CD4-positive, alpha-beta T cell treated with Interleukin-2 at 100 ng/mL for 4 hours (primary cell): ENCODE data around the gene MBOAT2.

Source experiments
- DNase-seq: peaks from one replicate; pipeline ENCODE4 v3.0.0-alpha.2; 2020; ENCODE audit warnings: low spot score

Gene MBOAT2

GRCh38 chr2:8821276-8822217 lies 181.9 kb downstream of the MBOAT2 start:
- no peak for DNase-seq

- DNase-seq: no peak
Observed at GRCh38 chr2:8819948-8820347, 183.5 kb downstream of the MBOAT2 start.

GRCh38 chr2:8819194-8819593 lies 184.3 kb downstream of the MBOAT2 start:
- no peak for DNase-seq

DNA sequence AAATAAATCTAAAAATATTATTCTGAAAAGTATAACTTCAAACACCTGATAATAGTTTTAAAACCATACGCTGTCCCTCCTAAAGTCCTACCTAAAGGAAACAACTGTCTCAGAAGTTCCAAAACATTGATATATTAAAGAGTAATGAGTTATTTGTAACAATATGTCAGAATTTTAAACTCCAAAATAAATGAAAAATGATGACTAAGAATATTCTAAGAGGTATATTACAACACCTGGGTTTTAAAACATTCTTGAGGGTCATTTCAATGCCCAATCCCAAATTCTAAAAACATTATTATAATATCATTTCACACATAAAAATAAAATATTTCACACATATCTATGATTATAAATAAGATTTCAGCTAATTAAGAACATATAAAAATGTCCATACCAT lies 186.3 kb downstream of the MBOAT2 start:
- no peak for DNase-seq

- no peak for DNase-seq
Observed at GRCh38 chr2:8806885-8807704, 196.4 kb downstream of the MBOAT2 start.

DNA sequence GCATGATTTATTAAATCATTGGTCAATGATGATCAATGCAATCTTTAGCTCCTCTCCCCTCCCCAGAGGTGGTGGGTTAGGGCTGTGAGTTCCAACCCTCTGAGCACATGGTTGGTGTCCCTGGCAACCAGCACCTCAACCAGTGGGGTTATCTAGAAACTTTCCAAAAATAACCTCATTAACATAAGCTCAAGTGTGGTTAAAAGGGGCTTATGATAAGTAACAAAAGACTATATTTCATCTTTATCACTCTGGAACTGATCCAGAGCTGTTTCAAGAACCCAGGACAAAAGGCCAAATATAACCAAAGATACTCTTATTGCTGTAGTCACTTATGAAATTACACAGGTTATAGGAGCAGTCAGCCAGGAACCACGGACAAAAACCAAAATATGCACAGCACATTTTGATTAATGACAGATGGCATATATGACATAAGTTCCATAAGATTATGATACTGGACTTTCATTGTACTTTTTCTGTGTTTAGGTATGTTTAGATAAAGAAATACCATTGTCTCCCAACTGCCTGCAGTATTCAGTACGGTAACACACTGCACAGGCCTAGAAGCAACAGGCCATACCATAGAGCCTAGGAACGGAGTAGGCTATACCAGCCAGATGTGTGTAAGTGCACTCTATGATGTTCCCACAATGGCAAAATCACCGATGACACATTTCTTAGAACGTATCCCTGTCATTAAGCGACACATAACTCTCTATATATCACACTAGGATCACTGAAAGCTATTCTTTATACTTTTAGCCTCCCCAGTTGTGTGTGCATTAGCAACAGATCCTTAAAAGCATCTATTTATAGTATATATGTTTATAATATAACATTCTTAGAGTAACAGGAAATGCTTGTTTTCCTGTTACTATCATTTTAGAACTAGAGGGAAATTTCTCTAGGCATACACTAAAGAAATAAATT lies 197.9 kb downstream of the MBOAT2 start:
- DNase-seq: no peak

DNA sequence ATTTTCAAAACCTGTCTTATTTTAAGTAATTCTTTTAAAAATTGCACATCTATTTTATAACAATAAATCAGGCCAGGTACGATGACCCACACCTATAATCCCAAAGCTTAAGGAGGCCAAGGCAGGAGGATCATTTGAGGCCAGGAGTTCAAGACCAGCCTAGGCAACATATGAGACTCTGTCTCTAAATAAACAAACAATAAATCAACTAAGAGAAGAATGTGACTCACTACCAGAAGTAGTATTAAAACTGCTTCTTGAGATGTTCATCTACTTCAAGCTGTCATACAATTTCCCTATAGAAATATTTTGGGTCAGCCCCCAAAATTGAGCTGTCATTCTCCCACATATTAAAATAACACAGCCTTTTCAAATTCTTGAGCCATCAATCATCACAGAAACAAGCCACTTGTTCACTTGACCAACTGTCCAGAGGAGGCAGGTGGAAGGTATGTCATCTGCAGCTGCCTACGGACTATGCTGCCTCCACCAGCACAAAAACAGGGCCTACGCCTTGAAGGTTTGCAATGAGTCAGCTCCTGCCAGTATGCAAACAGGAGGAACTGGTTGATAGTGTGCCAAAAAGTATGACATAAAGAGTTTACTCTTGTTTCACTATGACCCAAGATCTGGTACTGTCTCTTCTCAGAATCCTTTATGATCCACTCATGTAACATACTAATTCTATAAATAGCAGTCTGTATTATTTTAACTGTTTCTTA lies 199.7 kb downstream of the MBOAT2 start:
- no peak for DNase-seq

GRCh38 chr2:8802741-8803140 lies 200.7 kb downstream of the MBOAT2 start:
- no peak for DNase-seq
